ENCODE results near the gene EPB41L2. TPM values are rescaled to one million over a fixed set of nuclear protein-coding genes. Genes with fewer than 3 reads are reported as not detected.

EPB41L2 gene
- total RNA-seq, 1 experiment from 2014 or later: 106 TPM

GRCh38 chr6:130982941-130983456, 80.0 kb downstream of the EPB41L2 start:
- TF ChIP-seq TP53 (CRISPR knock-in tag; IDR thresholded peaks at IDR 0.05): no peak
- no peak for TF ChIP-seq AFF4 (CRISPR knock-in tag; IDR thresholded peaks at IDR 0.05; ENCODE audit: borderline replicate concordance)
- no peak for TF ChIP-seq MLX (CRISPR knock-in tag; IDR thresholded peaks at IDR 0.05)
- TF ChIP-seq NR1H2 (CRISPR knock-in tag; IDR thresholded peaks at IDR 0.05): no peak
- TF ChIP-seq ZNF138 (CRISPR knock-in tag; conservative IDR thresholded peaks at IDR 0.05): no peak
- TF ChIP-seq CTCF (IDR thresholded peaks at IDR 0.05): no peak
- TF ChIP-seq PRRX2 (CRISPR knock-in tag; IDR thresholded peaks at IDR 0.05): no peak
- no peak for TF ChIP-seq AR (CRISPR knock-in tag; IDR thresholded peaks at IDR 0.05)
- TF ChIP-seq ZNF317 (CRISPR knock-in tag; IDR thresholded peaks at IDR 0.05; ENCODE audit: borderline replicate concordance, low read depth): no peak
- no peak for TF ChIP-seq CBFB (CRISPR knock-in tag; IDR thresholded peaks at IDR 0.05; ENCODE audit: low read depth)
- no peak for TF ChIP-seq NR2C2 (CRISPR knock-in tag; IDR thresholded peaks at IDR 0.05)
- no peak for TF ChIP-seq USF2 (CRISPR knock-in tag; IDR thresholded peaks at IDR 0.05)
- no peak for TF ChIP-seq ARID4B (CRISPR knock-in tag; IDR thresholded peaks at IDR 0.05; ENCODE audit: borderline replicate concordance)
- TF ChIP-seq PREB (CRISPR knock-in tag; IDR thresholded peaks at IDR 0.05; ENCODE audit: borderline replicate concordance): no peak
- TF ChIP-seq HMGA2 (CRISPR knock-in tag; IDR thresholded peaks at IDR 0.05): no peak
- no peak for TF ChIP-seq ZNF281 (CRISPR knock-in tag; IDR thresholded peaks at IDR 0.05)
- TF ChIP-seq MYBL2 (CRISPR knock-in tag; IDR thresholded peaks at IDR 0.05): no peak
- H3K36me3 Mint-ChIP-seq: no peaks in the 10 kb centered on the region
- no peaks in the 10 kb centered on the region for H3K9me3 Mint-ChIP-seq
- H3K4me1 Mint-ChIP-seq: peaks cover 25% of the 10 kb centered on the region
- ChIA-PET CTCF (no interaction called here), POLR2A (interaction anchor here (0.7 kb wide), 1 partner anchor 15 kb away, joined by 3 read pairs; no protein-coding TSS in a partner anchor)
- no peak overlapping the region for H3K4me3 Mint-ChIP-seq
- no peak overlapping the region for H3K27ac Mint-ChIP-seq
- ATAC-seq: no peak
- no peak for DNase-seq (ENCODE audit: low spot score)
- no peaks in the 10 kb centered on the region for H3K27me3 Mint-ChIP-seq (ENCODE audit: low read depth)
